ENCODE measurements around the gene TATDN2. TPM values are rescaled to one million over a fixed set of nuclear protein-coding genes. Genes with fewer than 3 reads are reported as not detected.

The TATDN2 gene
- total and polyA plus RNA-seq, 2 experiments from 2014 or later = 4.8 to 19.1 TPM

DNA sequence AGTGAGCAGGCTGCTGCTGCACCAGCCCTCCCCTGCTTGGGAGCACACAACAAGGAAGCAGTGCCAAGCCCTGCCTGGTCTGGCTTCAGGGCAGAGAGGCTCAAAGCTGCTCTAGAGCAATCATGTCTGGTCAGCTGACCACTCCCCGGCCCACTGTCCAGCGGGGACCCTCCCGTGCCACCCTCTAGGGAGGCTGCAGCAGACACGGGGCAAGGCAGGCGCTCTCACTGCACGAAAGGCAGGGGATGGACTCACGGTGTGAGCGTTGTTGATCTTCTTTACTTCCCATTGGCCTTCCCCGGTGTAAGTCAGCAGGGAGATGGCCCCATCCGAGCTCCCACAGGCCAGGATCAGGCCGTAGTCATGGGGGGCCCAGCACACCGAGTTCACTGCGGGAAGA lies 63.5 kb downstream of the TATDN2 start (continued):
- TF ChIP-seq, protein P1, sequence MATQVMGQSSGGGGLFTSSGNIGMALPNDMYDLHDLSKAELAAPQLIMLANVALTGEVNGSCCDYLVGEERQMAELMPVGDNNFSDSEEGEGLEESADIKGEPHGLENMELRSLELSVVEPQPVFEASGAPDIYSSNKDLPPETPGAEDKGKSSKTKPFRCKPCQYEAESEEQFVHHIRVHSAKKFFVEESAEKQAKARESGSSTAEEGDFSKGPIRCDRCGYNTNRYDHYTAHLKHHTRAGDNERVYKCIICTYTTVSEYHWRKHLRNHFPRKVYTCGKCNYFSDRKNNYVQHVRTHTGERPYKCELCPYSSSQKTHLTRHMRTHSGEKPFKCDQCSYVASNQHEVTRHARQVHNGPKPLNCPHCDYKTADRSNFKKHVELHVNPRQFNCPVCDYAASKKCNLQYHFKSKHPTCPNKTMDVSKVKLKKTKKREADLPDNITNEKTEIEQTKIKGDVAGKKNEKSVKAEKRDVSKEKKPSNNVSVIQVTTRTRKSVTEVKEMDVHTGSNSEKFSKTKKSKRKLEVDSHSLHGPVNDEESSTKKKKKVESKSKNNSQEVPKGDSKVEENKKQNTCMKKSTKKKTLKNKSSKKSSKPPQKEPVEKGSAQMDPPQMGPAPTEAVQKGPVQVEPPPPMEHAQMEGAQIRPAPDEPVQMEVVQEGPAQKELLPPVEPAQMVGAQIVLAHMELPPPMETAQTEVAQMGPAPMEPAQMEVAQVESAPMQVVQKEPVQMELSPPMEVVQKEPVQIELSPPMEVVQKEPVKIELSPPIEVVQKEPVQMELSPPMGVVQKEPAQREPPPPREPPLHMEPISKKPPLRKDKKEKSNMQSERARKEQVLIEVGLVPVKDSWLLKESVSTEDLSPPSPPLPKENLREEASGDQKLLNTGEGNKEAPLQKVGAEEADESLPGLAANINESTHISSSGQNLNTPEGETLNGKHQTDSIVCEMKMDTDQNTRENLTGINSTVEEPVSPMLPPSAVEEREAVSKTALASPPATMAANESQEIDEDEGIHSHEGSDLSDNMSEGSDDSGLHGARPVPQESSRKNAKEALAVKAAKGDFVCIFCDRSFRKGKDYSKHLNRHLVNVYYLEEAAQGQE (IDR thresholded peaks at IDR 0.05; ENCODE audit: unreplicated experiment) = no peak
- TF ChIP-seq NANOG (IDR thresholded peaks at IDR 0.05; ENCODE audit: borderline replicate concordance) = no peak
- no peak for TF ChIP-seq EZH2phosphoT487 (IDR thresholded peaks at IDR 0.05; ENCODE audit: unreplicated experiment)

DNA sequence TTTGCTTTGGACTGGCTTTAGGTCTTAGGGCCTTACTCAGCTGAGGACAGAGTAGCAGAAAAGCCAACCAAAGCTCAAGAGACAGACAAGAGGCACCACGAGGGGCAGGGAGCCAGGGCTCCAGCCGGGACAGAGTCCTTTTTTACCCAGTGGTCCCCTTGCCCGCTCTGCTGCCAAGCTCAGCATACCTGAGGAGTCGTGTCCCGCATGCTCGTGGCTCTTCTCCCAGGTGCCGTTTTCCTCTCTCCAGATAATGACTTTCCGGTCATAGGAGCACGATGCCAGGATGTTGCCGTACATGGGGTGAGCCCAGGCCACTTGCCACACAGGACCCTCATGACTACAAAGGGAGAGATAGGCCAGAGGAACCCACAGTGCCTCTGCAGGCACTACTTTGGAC lies 64.1 kb downstream of the TATDN2 start:
- H3K36me3 ChIP-seq (ENCODE audit: insufficient read depth) = peaks cover 32% of the 10 kb centered on the region
- peaks cover 83% of the 10 kb centered on the region for H3K36me3 Mint-ChIP-seq (ENCODE audit: low read depth)
- H3K4me1 Mint-ChIP-seq = peaks cover 3% of the 10 kb centered on the region; the same call in 1 of the 3 replicates
- H3K79me2 ChIP-seq (replicated peaks; ENCODE audit: insufficient read depth) = 0 out of 2 replicates have a peak, but pooled peaks cover 3% of the 10 kb centered on the region
- no peak overlapping the region for H3K27ac ChIP-seq (ENCODE audit: low read depth)
- peaks cover 5% of the 10 kb centered on the region for H3K27me3 Mint-ChIP-seq (ENCODE audit: insufficient read depth, low read depth, poor library complexity)
- no peaks in the 10 kb centered on the region for H3F3A ChIP-seq (replicated peaks; ENCODE audit: low read depth)
- no peaks in the 10 kb centered on the region for H3K9me2 ChIP-seq (ENCODE audit: insufficient read depth)
- no peak overlapping the region for H3K27ac Mint-ChIP-seq
- H3K4me3 Mint-ChIP-seq = no peak overlapping the region
- no peak overlapping the region for H2AFZ ChIP-seq
- ATAC-seq (no peak), DNase-seq (ENCODE audit: low spot score) (no peak)
- no peaks in the 10 kb centered on the region for H3K27me3 ChIP-seq (ENCODE audit: insufficient read depth)
- H3K4me1 ChIP-seq (ENCODE audit: insufficient read depth) = no peaks in the 10 kb centered on the region
- H3K4me2 ChIP-seq = no peak overlapping the region
- peaks cover 24% of the 10 kb centered on the region; the same call in 1 of the 2 replicates for H4K20me1 ChIP-seq (replicated peaks; ENCODE audit: insufficient read depth)
- H3K9me3 Mint-ChIP-seq = no peaks in the 10 kb centered on the region; the same call in 2 of the 3 replicates
- H3K4me3 ChIP-seq = no peak overlapping the region
- TF ChIP-seq NANOG (IDR thresholded peaks at IDR 0.05; ENCODE audit: borderline replicate concordance) (no peak), EZH2phosphoT487 (IDR thresholded peaks at IDR 0.05; ENCODE audit: unreplicated experiment) (no peak), CREB1 (CRISPR knock-in tag; IDR thresholded peaks at IDR 0.05; ENCODE audit: low read depth) (no peak), ZNF114 (CRISPR knock-in tag; IDR thresholded peaks at IDR 0.05) (no peak), ZNF331 (CRISPR knock-in tag; IDR thresholded peaks at IDR 0.05; ENCODE audit: low read depth) (no peak), POLR2AphosphoS5 (IDR thresholded peaks at IDR 0.05; ENCODE audit: low read depth) (no peak), EZH2 (IDR thresholded peaks at IDR 0.05; ENCODE audit: low read depth, unreplicated experiment) (no peak), STAT1 (IDR thresholded peaks at IDR 0.05; ENCODE audit: unreplicated experiment) (no peak)
- TF ChIP-seq, protein P1 (IDR thresholded peaks at IDR 0.05; ENCODE audit: unreplicated experiment) = no peak
- TF ChIP-seq, protein P2, sequence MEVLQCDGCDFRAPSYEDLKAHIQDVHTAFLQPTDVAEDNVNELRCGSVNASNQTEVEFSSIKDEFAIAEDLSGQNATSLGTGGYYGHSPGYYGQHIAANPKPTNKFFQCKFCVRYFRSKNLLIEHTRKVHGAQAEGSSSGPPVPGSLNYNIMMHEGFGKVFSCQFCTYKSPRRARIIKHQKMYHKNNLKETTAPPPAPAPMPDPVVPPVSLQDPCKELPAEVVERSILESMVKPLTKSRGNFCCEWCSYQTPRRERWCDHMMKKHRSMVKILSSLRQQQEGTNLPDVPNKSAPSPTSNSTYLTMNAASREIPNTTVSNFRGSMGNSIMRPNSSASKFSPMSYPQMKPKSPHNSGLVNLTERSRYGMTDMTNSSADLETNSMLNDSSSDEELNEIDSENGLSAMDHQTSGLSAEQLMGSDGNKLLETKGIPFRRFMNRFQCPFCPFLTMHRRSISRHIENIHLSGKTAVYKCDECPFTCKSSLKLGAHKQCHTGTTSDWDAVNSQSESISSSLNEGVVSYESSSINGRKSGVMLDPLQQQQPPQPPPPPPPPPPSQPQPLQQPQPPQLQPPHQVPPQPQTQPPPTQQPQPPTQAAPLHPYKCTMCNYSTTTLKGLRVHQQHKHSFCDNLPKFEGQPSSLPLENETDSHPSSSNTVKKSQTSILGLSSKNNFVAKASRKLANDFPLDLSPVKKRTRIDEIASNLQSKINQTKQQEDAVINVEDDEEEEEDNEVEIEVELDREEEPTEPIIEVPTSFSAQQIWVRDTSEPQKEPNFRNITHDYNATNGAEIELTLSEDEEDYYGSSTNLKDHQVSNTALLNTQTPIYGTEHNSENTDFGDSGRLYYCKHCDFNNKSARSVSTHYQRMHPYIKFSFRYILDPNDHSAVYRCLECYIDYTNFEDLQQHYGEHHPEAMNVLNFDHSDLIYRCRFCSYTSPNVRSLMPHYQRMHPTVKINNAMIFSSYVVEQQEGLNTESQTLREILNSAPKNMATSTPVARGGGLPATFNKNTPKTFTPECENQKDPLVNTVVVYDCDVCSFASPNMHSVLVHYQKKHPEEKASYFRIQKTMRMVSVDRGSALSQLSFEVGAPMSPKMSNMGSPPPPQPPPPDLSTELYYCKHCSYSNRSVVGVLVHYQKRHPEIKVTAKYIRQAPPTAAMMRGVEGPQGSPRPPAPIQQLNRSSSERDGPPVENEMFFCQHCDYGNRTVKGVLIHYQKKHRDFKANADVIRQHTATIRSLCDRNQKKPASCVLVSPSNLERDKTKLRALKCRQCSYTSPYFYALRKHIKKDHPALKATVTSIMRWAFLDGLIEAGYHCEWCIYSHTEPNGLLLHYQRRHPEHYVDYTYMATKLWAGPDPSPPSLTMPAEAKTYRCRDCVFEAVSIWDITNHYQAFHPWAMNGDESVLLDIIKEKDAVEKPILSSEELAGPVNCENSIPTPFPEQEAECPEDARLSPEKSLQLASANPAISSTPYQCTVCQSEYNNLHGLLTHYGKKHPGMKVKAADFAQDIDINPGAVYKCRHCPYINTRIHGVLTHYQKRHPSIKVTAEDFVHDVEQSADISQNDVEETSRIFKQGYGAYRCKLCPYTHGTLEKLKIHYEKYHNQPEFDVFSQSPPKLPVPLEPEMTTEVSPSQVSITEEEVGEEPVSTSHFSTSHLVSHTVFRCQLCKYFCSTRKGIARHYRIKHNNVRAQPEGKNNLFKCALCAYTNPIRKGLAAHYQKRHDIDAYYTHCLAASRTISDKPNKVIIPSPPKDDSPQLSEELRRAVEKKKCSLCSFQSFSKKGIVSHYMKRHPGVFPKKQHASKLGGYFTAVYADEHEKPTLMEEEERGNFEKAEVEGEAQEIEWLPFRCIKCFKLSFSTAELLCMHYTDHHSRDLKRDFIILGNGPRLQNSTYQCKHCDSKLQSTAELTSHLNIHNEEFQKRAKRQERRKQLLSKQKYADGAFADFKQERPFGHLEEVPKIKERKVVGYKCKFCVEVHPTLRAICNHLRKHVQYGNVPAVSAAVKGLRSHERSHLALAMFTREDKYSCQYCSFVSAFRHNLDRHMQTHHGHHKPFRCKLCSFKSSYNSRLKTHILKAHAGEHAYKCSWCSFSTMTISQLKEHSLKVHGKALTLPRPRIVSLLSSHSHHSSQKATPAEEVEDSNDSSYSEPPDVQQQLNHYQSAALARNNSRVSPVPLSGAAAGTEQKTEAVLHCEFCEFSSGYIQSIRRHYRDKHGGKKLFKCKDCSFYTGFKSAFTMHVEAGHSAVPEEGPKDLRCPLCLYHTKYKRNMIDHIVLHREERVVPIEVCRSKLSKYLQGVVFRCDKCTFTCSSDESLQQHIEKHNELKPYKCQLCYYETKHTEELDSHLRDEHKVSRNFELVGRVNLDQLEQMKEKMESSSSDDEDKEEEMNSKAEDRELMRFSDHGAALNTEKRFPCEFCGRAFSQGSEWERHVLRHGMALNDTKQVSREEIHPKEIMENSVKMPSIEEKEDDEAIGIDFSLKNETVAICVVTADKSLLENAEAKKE (CRISPR knock-in tag; IDR thresholded peaks at IDR 0.05) = no peak
- TF ChIP-seq, protein P3, sequence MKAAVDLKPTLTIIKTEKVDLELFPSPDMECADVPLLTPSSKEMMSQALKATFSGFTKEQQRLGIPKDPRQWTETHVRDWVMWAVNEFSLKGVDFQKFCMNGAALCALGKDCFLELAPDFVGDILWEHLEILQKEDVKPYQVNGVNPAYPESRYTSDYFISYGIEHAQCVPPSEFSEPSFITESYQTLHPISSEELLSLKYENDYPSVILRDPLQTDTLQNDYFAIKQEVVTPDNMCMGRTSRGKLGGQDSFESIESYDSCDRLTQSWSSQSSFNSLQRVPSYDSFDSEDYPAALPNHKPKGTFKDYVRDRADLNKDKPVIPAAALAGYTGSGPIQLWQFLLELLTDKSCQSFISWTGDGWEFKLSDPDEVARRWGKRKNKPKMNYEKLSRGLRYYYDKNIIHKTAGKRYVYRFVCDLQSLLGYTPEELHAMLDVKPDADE (IDR thresholded peaks at IDR 0.05) = no peak

Data from GM23338 (cell line).